ENCODE data around the gene DNAAF8. TPM values are rescaled to one million over a fixed set of nuclear protein-coding genes. Genes with fewer than 3 reads are reported as not detected.

The DNAAF8 gene
- total RNA-seq, 2 donors from 2014 or later, result not detected

DNA sequence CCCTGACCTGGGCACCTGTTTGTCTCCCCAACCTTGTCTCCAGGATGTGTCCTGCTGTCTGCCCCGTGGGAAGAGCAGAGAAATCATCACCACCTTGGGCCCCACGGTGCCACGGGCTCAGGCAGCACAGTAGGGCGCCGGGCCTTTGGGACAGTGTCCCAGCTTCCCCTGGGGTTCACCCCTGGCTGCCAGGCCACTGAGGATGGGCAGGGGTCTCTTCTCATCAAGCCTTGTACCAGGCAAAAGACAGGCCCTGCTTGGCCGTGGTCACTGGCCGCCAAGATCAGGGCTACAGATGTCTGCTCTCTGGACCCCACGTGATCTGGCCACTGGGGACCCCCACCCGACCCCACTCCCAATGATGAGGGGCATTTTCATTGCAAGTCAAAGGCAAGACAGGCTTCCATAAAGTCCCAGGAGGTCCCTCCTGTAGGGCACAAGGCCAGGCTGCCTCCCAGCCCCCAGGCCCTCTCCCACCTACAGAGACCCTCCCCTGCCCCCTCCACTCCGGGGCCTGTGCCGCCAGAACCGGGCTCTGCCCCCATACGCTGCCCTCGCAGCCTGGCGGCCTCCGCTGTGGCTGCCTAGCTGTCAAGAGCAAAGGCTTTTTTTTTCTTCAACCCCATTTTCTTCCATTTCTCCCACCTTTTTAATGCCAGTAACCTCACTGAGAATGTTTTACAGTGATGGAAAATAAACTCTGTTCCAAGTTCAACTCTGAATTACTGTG is 14.5 kb downstream of the DNAAF8 start:
- Mint-ChIP-seq H3K36me3 (ENCODE audit: low read depth) (peaks cover 16% of the 10 kb centered on the region), H3K4me1 (no peaks in the 10 kb centered on the region), H3K27ac (no peak overlapping the region), H3K27me3 (no peaks in the 10 kb centered on the region), H3K4me3 (no peak overlapping the region), H3K9me3 (no peaks in the 10 kb centered on the region)
- no peak for ATAC-seq (replicated peaks)

DNA sequence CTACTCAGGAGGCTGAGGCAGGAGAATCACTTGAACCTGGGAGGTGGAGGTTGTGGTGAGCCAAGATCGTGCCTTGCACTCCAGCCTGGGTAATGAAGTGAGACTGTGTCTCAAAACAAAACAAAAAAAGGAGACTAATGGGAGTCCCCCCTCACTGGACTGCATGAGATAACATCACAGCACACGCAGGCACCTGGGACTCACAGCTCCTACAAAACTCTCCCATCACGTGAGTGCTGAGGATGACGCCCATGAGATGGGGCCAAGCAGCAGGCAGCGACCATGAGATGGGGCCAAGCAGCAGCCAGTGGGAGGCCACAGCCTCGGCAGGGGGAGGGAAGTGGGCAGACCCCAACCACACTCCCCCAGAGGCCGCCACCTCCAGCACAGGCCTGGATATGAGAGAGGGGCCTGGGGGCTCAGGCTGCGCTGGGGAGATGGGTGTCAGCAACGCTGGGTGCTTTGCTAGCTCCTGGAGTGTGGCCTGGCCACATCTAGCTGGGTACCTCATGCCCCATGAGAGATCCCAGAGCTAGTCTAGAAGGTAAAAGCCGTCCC is 15.4 kb downstream of the DNAAF8 start:
- Mint-ChIP-seq H3K4me1 (no peaks in the 10 kb centered on the region), H3K27me3 (no peaks in the 10 kb centered on the region), H3K27ac (no peak overlapping the region), H3K4me3 (no peak overlapping the region), H3K9me3 (no peaks in the 10 kb centered on the region), H3K36me3 (ENCODE audit: low read depth) (peaks cover 16% of the 10 kb centered on the region)
- no peak for ATAC-seq (replicated peaks)

DNA sequence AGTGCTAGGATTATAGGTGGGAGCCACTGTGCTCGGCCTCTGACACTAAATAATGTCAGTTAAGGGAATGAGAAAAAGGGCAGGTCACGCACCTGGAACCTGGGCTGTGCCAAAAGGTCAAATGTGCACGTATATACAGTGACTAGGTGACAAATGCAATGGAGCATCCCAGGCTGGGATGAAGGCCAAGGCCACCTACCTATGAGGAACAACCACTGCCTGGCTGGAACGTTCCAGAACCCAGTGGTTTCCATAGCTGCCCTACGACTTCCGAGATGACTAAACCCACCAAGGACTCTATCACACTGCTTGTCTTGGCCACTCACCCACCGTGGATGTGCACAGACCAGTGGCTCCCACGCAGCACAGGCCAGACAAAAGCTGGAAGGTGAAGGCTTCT is 16.6 kb downstream of the DNAAF8 start:
- ATAC-seq (replicated peaks), result no peak
- no peaks in the 10 kb centered on the region for H3K9me3 Mint-ChIP-seq
- H3K27me3 Mint-ChIP-seq, result no peaks in the 10 kb centered on the region
- H3K27ac Mint-ChIP-seq, result no peak overlapping the region
- H3K36me3 Mint-ChIP-seq (ENCODE audit: low read depth), result peaks cover 24% of the 10 kb centered on the region
- H3K4me1 Mint-ChIP-seq, result no peaks in the 10 kb centered on the region
- H3K4me3 Mint-ChIP-seq, result no peak overlapping the region

DNA sequence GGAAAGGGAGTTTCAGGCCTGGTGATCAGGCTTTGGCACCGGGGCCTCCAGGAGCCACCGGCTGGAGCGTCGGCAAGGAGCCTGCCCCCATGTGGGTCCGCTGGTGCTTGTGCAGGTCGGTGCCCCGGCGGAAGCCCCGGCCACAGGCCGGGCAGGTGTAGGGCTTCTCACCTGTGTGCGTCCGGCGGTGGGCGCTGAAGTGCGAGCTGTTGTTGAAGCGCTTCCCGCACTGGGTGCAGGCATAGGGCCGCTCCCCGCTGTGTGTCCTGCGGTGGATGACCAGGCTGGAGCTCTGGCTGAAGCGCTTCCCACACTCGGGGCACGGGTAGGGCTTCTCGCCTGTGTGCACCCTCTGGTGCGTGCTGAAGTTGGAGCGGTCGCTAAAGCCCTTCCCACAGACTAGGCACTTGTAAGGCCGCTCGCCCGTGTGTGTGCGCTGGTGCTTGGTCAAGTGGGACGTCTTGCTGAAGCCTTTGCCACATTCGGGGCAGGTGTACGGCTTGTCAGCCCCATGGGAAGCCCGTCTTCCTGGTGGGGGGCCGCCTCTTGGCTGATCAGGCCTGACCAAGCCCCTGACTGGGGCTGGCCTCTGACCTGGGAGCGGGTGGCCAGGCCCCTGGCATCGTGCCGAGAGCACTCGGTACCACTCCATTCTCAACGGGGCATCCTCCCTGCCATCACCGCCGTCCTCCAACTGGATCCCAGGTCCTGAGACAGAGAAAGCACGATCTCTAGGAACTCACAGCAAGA is 18.2 kb downstream of the DNAAF8 start:
- H3K36me3 Mint-ChIP-seq (ENCODE audit: low read depth), result peaks cover 37% of the 10 kb centered on the region
- H3K4me3 Mint-ChIP-seq, result no peak overlapping the region
- H3K9me3 Mint-ChIP-seq, result no peaks in the 10 kb centered on the region
- H3K27ac Mint-ChIP-seq, result no peak overlapping the region
- no peaks in the 10 kb centered on the region for H3K27me3 Mint-ChIP-seq
- H3K4me1 Mint-ChIP-seq, result no peaks in the 10 kb centered on the region
- no peak for ATAC-seq (replicated peaks)

DNA sequence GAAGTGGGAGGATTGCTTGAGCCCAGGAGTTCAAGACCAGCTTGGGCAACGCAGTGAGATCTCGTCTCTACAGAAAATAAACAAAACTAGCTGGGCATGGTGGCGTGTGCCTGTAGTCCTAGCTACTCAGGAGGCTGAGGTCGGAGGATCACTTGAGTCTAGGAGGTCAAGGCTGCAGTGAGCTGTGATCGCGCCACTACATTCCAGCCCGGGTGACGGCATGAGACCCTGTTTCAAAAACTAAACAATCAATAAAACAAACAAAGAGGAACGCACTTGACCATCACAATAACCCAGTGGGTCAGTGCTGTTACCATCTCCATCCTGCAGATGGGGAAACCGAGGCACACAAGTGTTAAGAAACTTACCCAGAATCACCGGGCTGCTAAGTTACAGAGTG is 18.9 kb downstream of the DNAAF8 start:
- Mint-ChIP-seq H3K27ac (no peak overlapping the region), H3K4me1 (no peaks in the 10 kb centered on the region), H3K9me3 (no peaks in the 10 kb centered on the region), H3K4me3 (no peak overlapping the region), H3K36me3 (ENCODE audit: low read depth) (peaks cover 44% of the 10 kb centered on the region), H3K27me3 (no peaks in the 10 kb centered on the region)
- no peak for ATAC-seq (replicated peaks)

DNA sequence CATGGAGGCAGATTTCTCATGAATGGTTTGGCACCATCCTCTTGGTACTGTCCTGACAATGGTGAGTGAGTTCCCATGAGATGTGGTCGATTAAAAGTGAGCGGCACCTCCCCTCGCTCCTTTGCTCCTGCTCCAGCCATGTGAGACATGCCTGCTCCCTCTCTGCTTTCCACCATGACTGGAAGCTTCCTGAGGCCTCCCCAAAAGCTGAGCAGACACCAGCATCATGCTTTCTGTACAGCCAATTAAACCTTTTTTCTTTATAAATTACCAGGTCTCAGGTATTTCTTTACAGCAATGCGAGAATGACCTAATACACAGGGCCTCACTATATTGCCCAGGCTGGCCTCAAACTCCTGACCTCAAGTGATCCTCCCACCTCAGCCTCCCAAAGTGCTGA is 20.5 kb downstream of the DNAAF8 start:
- ATAC-seq (replicated peaks), result no peak
- Mint-ChIP-seq H3K27ac (no peak overlapping the region), H3K4me3 (no peak overlapping the region), H3K27me3 (no peaks in the 10 kb centered on the region), H3K36me3 (ENCODE audit: low read depth) (peaks cover 60% of the 10 kb centered on the region), H3K4me1 (no peaks in the 10 kb centered on the region), H3K9me3 (no peaks in the 10 kb centered on the region)

GRCh38 chr16:4755687-4756086 is 21.4 kb downstream of the DNAAF8 start:
- H3K27ac Mint-ChIP-seq, result no peak overlapping the region

GRCh38 chr16:4760221-4760910 is 26.0 kb downstream of the DNAAF8 start:
- Mint-ChIP-seq H3K36me3 (ENCODE audit: low read depth) (peaks cover 83% of the 10 kb centered on the region), H3K4me1 (no peaks in the 10 kb centered on the region), H3K4me3 (no peak overlapping the region), H3K27ac (peak overlapping the region; percentile 56), H3K27me3 (no peaks in the 10 kb centered on the region), H3K9me3 (no peaks in the 10 kb centered on the region)
- no peak for ATAC-seq (replicated peaks)

More at GRCh38 chr16:4755687-4756086, 21.4 kb downstream of the DNAAF8 start:
- Mint-ChIP-seq H3K4me1 (no peaks in the 10 kb centered on the region), H3K4me3 (no peak overlapping the region), H3K27me3 (no peaks in the 10 kb centered on the region), H3K9me3 (no peaks in the 10 kb centered on the region), H3K36me3 (ENCODE audit: low read depth) (peaks cover 69% of the 10 kb centered on the region)
- no peak for ATAC-seq (replicated peaks)

DNA sequence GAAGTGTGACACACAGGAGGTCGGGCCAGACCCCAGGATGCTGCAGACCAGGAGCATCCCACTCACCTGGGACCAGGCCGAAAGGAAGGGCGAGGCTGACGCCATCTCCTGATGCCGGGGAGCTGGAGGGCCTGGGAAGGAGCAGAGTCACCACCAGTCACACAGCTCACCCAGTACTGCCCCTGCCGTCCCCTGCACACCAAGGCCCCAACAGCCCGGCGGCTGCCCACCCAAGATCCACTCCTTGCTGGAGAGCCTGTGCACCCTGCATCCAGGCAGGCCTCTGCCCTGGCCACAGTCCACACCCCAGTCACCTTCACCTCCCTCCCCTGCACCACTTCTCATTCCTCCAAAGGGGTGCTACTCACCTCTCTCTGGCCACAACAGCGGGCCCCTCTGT is 27.9 kb downstream of the DNAAF8 start:
- H3K4me3 Mint-ChIP-seq, result no peak overlapping the region
- H3K36me3 Mint-ChIP-seq (ENCODE audit: low read depth), result peaks cover 69% of the 10 kb centered on the region
- H3K9me3 Mint-ChIP-seq, result no peaks in the 10 kb centered on the region
- H3K27ac Mint-ChIP-seq, result no peak overlapping the region
- peaks cover 5% of the 10 kb centered on the region for H3K4me1 Mint-ChIP-seq
- no peak for ATAC-seq (replicated peaks)
- H3K27me3 Mint-ChIP-seq, result no peaks in the 10 kb centered on the region

- ATAC-seq (replicated peaks), result no peak
- H3K36me3 Mint-ChIP-seq (ENCODE audit: low read depth), result peaks cover 53% of the 10 kb centered on the region
- H3K4me1 Mint-ChIP-seq, result peaks cover 11% of the 10 kb centered on the region
- no peaks in the 10 kb centered on the region for H3K9me3 Mint-ChIP-seq
- no peaks in the 10 kb centered on the region for H3K27me3 Mint-ChIP-seq
- H3K27ac Mint-ChIP-seq, result no peak overlapping the region
- H3K4me3 Mint-ChIP-seq, result no peak overlapping the region
These were observed 29.5 kb downstream of the DNAAF8 start for GRCh38 chr16:4763791-4764190.

DNA sequence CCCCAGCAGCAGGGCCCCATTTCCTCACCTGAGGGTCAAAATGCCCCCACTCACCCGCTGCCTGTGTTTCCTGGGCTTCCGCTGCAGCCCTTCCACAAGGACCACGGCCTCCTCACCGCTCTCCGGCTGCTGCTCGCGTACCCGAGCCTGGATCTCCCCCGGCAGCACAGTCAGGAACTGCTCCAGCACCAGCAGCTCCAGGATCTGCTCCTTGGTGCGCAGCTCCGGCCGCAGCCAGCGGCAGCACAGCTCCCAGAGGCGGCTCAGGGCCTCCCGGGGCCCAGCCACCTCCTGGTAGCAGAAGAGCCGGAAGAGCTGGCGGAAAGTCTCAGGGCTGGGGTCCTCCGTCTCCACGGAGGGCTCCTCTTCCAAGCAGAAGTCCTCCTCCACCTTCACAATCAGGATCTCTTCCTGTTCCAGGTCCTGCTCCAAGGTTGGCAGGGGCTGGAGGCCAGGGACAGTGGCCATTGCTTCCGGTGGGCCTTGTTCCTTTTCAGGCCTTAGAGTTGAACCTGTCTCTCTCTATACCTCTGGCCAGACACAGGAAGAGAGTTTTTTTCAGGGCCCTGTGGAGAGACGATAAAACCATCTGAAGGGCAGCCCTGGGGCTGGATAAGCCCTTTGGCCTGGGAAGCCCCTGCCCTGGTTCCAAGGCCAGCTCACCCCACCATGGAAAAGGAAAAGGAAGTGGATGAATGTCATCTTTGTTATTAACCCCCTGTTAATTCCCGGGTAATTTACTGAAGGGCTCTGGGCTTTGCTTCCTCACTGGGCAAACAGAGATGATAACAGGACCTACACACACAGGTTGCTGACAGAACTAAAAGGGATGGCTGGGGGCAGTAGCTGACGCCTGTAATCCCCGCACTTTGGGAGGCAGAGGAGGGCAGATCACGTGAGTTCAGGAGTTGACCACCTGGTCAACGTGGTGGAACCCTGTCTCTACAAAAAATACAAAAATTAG is 31.5 kb downstream of the DNAAF8 start:
- Mint-ChIP-seq H3K27ac (peak overlapping the region; percentile 83), H3K4me3 (peak overlapping the region; percentile 97), H3K36me3 (ENCODE audit: low read depth) (peaks cover 33% of the 10 kb centered on the region), H3K4me1 (peaks cover 11% of the 10 kb centered on the region), H3K27me3 (no peaks in the 10 kb centered on the region), H3K9me3 (no peaks in the 10 kb centered on the region)
- ATAC-seq (replicated peaks), result no peak

DNA sequence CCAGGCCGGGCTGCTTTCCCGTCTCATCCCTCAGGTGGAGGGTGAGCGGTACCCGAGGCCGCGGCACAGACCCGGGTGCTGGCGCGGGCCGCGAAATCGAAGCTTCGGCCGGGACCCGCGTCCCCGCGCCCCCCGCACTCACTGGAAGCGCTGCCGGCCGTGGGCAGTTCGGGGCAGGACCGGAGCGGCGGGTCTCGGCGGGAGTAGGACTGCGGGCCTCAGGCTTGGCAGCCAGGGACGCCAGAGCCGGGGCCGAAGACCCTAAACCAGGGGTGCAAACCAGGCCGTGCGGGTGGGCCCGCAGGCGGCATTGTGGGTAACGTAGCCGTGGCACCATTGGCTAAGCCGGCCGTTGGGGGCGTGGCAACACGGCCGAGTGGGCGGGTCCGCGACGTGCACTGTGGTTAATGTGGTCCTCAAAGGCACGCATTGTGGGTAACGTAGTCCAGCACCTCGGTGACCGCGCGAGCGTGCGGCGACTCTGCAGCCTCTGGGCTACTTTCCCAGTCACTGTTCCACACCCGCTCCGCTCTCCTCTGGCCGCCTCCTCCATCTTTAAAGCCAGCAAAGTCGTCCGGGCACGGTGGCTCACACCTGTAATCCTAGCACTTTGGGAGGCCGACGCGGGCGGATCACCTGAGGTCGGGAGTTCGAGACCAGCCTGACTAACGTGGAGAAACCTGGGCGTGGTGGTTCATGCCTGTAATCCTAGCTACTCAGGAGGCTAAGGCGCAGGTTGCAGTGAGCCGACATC is 32.7 kb downstream of the DNAAF8 start, which contains the start of gene ZNF500:
ZNF500 (minus strand) TSS at position 288 of the 754 bp plus-strand sequence. CDS start 1,184 bp downstream, outside the sequence.
- Mint-ChIP-seq H3K4me3 (peak within 1 kb of the TSS; percentile 97), H3K4me1 (peaks cover 11% of the 10 kb centered on the region), H3K27me3 (no peaks in the 10 kb centered on the region), H3K36me3 (ENCODE audit: low read depth) (peaks cover 22% of the 10 kb centered on the region), H3K27ac (peak within 1 kb of the TSS; percentile 94), H3K9me3 (no peaks in the 10 kb centered on the region)
- peak; percentile 78 for ATAC-seq (replicated peaks)

Data from activated T-helper 17 cell treated with anti-CD3 and anti-CD28 coated beads, Interleukin-2, amount 50 U/mL, for 72 hours (primary cell).